GM23338 (cell line): ENCODE results near the gene KCNK4. TPM values are rescaled to one million over a fixed set of nuclear protein-coding genes. Genes with fewer than 3 reads are reported as not detected.

Source experiments
- ATAC-seq: fragments of 200-7000 bp; cut with Tn5 transposase; 3 replicates; pipeline ENCODE4 v1.9.1; 2020
- DNase-seq: peaks from one replicate; pipeline ENCODE4 v3.0.0-alpha.2; 2015; ENCODE audit warnings: low spot score
- H2AFZ ChIP-seq: fragments of 200-600 bp; sonication (generic); 2 replicates; pipeline ENCODE4 v1.8.0; 2016; ENCODE audit warnings: antibody characterized with exemption, mild to moderate bottlenecking, moderate library complexity
- H3F3A ChIP-seq: fragments of 200-600 bp; sonication (generic); replicated peaks from 2 replicates; pipeline ENCODE4 v1.8.0; 2017; ENCODE audit warnings: antibody characterized with exemption, mixed run types, low read depth
- H3K27ac ChIP-seq: fragments of 200-600 bp; sonication (generic); 2 replicates; pipeline ENCODE4 v1.6.1; 2016; ENCODE audit warnings: low read depth
- H3K27me3 ChIP-seq: fragments of 200-600 bp; sonication (generic); 2 replicates; pipeline ENCODE4 v1.8.0; 2016; ENCODE audit warnings: mild to moderate bottlenecking, mixed run types, moderate library complexity; ENCODE audit not compliant: insufficient read depth
- H3K36me3 ChIP-seq: fragments of 200-600 bp; sonication (generic); 2 replicates; pipeline ENCODE4 v1.8.0; 2016; ENCODE audit warnings: mild to moderate bottlenecking; ENCODE audit not compliant: insufficient read depth
- H3K4me1 ChIP-seq: fragments of 200-600 bp; sonication (generic); 2 replicates; pipeline ENCODE4 v1.8.0; 2016; ENCODE audit warnings: mild to moderate bottlenecking, moderate library complexity; ENCODE audit not compliant: insufficient read depth
- H3K4me2 ChIP-seq: fragments of 200-600 bp; sonication (generic); 2 replicates; pipeline ENCODE4 v1.7.1; 2017; ENCODE audit warnings: mixed run types
- H3K4me3 ChIP-seq: fragments of 200-600 bp; sonication (generic); 2 replicates; pipeline ENCODE4 v1.6.1; 2016; ENCODE audit warnings: mixed run types
- H3K79me2 ChIP-seq: fragments of 200-600 bp; sonication (generic); replicated peaks from 2 replicates; pipeline ENCODE4 v1.8.0; 2017; ENCODE audit warnings: mild to moderate bottlenecking; ENCODE audit not compliant: insufficient read depth
- H3K9me2 ChIP-seq: fragments of 200-600 bp; sonication (generic); 2 replicates; pipeline ENCODE4 v1.8.0; 2017; ENCODE audit not compliant: insufficient read depth
- H4K20me1 ChIP-seq: fragments of 200-600 bp; sonication (generic); replicated peaks from 2 replicates; pipeline ENCODE4 v1.8.0; 2017; ENCODE audit warnings: mild to moderate bottlenecking; ENCODE audit not compliant: insufficient read depth
- H3K27ac Mint-ChIP-seq: 2 replicates; pipeline ENCODE4 v1.8.0; 2020; ENCODE audit warnings: inconsistent platforms, mild to moderate bottlenecking, moderate library complexity, mixed read lengths
- H3K27me3 Mint-ChIP-seq: 3 replicates; pipeline ENCODE4 v1.8.0; 2022; ENCODE audit warnings: low read depth, mild to moderate bottlenecking, moderate library complexity, mixed read lengths, inconsistent platforms; ENCODE audit not compliant: insufficient read depth, poor library complexity
- H3K36me3 Mint-ChIP-seq: 3 replicates; pipeline ENCODE4 v1.8.0; 2021; ENCODE audit warnings: low read depth, mild to moderate bottlenecking, inconsistent platforms, moderate library complexity, mixed read lengths
- H3K4me1 Mint-ChIP-seq: 3 replicates; pipeline ENCODE4 v1.8.0; 2020; ENCODE audit warnings: mild to moderate bottlenecking, inconsistent platforms, mixed read lengths
- H3K4me3 Mint-ChIP-seq: 3 replicates; pipeline ENCODE4 v1.8.0; 2021; ENCODE audit warnings: moderate library complexity, mild to moderate bottlenecking, inconsistent platforms, mixed read lengths
- H3K9me3 Mint-ChIP-seq: 3 replicates; pipeline ENCODE4 v1.8.0; 2020; ENCODE audit warnings: moderate library complexity, mild to moderate bottlenecking, inconsistent platforms, mixed read lengths
- CREB1 ChIP-seq: fragments of 250-450 bp; sonication (Bioruptor Pico); IDR thresholded peaks from 2 replicates; pipeline ENCODE4 v1.5.0; 2020; ENCODE audit warnings: low read depth, mild to moderate bottlenecking, moderate library complexity
- CTCF ChIP-seq, 2 experiments: fragments of 200-600 bp in 1 of 2; sonication (generic) in 1 of 2; conservative IDR thresholded peaks; 2 replicates each; pipeline versions ENCODE4 v1.5.1 to v1.6.1; 2016 to 2017; ENCODE audit warnings: antibody characterized with exemption in 2 of 2, low read depth in 2 of 2, mild to moderate bottlenecking in 2 of 2, moderate library complexity in 1 of 2
- ETS1 ChIP-seq: IDR thresholded peaks from 2 replicates; pipeline ENCODE4 v1.6.1; 2016; ENCODE audit warnings: antibody characterized with exemption
- EZH2 ChIP-seq: fragments of 200-600 bp; sonication (generic); IDR thresholded peaks from one replicate; pipeline ENCODE4 v1.8.0; 2017; ENCODE audit warnings: antibody characterized with exemption, mild to moderate bottlenecking, low read depth; ENCODE audit not compliant: unreplicated experiment
- EZH2phosphoT487 ChIP-seq: fragments of 200-600 bp; sonication (generic); IDR thresholded peaks from one replicate; pipeline ENCODE4 v1.8.1; 2018; ENCODE audit warnings: antibody characterized with exemption; ENCODE audit not compliant: unreplicated experiment
- JUNB ChIP-seq: IDR thresholded peaks from one replicate; pipeline ENCODE4 v1.6.1; 2016; ENCODE audit warnings: antibody characterized with exemption; ENCODE audit not compliant: unreplicated experiment
- NANOG ChIP-seq: IDR thresholded peaks from 2 replicates; pipeline ENCODE4 v1.6.1; 2016; ENCODE audit warnings: antibody characterized with exemption, borderline replicate concordance
- POLR2AphosphoS5 ChIP-seq: IDR thresholded peaks from 2 replicates; pipeline ENCODE4 v1.6.1; 2016; ENCODE audit warnings: antibody characterized with exemption, low read depth
- STAT1 ChIP-seq: IDR thresholded peaks from one replicate; pipeline ENCODE4 v1.6.1; 2016; ENCODE audit warnings: antibody characterized with exemption; ENCODE audit not compliant: unreplicated experiment
- ZNF114 ChIP-seq: fragments of 250-450 bp; sonication (Bioruptor Pico); IDR thresholded peaks from 2 replicates; pipeline ENCODE4 v1.5.0; 2020; ENCODE audit warnings: mild to moderate bottlenecking, moderate library complexity
- ZNF331 ChIP-seq: fragments of 250-450 bp; sonication (Bioruptor Pico); IDR thresholded peaks from 2 replicates; pipeline ENCODE4 v1.5.0; 2020; ENCODE audit warnings: low read depth, mild to moderate bottlenecking, moderate library complexity
- ZNF462 ChIP-seq: fragments of 250-450 bp; sonication (Bioruptor Pico); IDR thresholded peaks from 2 replicates; pipeline ENCODE4 v1.5.0; 2020; ENCODE audit warnings: mild to moderate bottlenecking, moderate library complexity
- polyA plus RNA-seq: library from polyadenylated mRNA; unstranded; fragments of >200 nt; fragmentation: Nextera tagmentation; extraction: Ambion mirVana; gene quantifications from 2 replicates; pipeline ENCODE4 v1.2.1, GENCODE V29; 2016
- total RNA-seq: library from RNA; depleted of rRNA; stranded (reverse); fragments of >200 nt; shearing (Covaris generic); gene quantifications from 2 replicates; pipeline ENCODE4 v1.2.3, GENCODE V29; 2014

KCNK4 gene
- total and polyA plus RNA-seq, 2 experiments from 2014 or later = 1.0 TPM; not detected in 1

GRCh38 chr11:64341429-64341828, 50.3 kb downstream of the KCNK4 start:
- Histone ChIP-seq H3K27ac (no peak overlapping the region), H3K4me1 (peaks cover 11% of the 10 kb centered on the region; the same call in 1 of the 2 replicates), H3K4me3 (peak overlapping the region; percentile 74), H2AFZ (peak overlapping the region; percentile 97), H3K4me2 (peak overlapping the region; percentile 93), H4K20me1 (no peaks in the 10 kb centered on the region), H3F3A (0 out of 2 replicates have a peak, but pooled peaks cover 5% of the 10 kb centered on the region), H3K9me2 (no peaks in the 10 kb centered on the region), H3K79me2 (no peaks in the 10 kb centered on the region), H3K36me3 (no peaks in the 10 kb centered on the region), H3K27me3 (no peaks in the 10 kb centered on the region)
- Mint-ChIP-seq H3K27ac (no peak overlapping the region), H3K4me1 (peaks cover 12% of the 10 kb centered on the region), H3K36me3 (no peaks in the 10 kb centered on the region; the same call in 2 of the 3 replicates), H3K27me3 (peaks cover 32% of the 10 kb centered on the region), H3K9me3 (no peaks in the 10 kb centered on the region), H3K4me3 (peak overlapping the region; percentile 73)
- DNase-seq (no peak), ATAC-seq (no peak)
- TF ChIP-seq POLR2AphosphoS5 = no peak
- no peak for TF ChIP-seq NANOG
- TF ChIP-seq EZH2phosphoT487 = no peak
- TF ChIP-seq EZH2 = no peak
- no peak for TF ChIP-seq CREB1 (CRISPR knock-in tag)
- TF ChIP-seq ZNF462 (CRISPR knock-in tag) = no peak
- TF ChIP-seq STAT1 = no peak
- no peak for TF ChIP-seq ZNF331 (CRISPR knock-in tag)
- TF ChIP-seq CTCF (conservative IDR thresholded peaks at IDR 0.05; ENCODE audit: low read depth in 2 of 2) = no peak
- no peak for TF ChIP-seq ZNF114 (CRISPR knock-in tag)
- no peak for TF ChIP-seq ETS1
- TF ChIP-seq JUNB = no peak
